Prostate gland (tissue), 2 donors: ENCODE results near the gene CETN3.

Experiments
- POLR2A ChIP-seq: fragments of 450-650 bp; IDR thresholded peaks from one replicate; pipeline ENCODE4 v1.6.1; 2016; ENCODE audit warnings: antibody characterized with exemption, mild to moderate bottlenecking
- TF ChIP-seq, protein P1 (sequence below), 4 experiments: fragments of 200-600 bp in 2 of 4; fragments of 450-650 bp in 2 of 4; sonication (generic) in 2 of 4; IDR thresholded peaks; 1 replicate in 3 of 4; 2 replicates in 1 of 4; pipeline ENCODE4 v1.5.1; 2016 to 2019; ENCODE audit warnings: antibody characterized with exemption in 4 of 4, mild to moderate bottlenecking in 2 of 4, moderate library complexity in 2 of 4

DNA sequence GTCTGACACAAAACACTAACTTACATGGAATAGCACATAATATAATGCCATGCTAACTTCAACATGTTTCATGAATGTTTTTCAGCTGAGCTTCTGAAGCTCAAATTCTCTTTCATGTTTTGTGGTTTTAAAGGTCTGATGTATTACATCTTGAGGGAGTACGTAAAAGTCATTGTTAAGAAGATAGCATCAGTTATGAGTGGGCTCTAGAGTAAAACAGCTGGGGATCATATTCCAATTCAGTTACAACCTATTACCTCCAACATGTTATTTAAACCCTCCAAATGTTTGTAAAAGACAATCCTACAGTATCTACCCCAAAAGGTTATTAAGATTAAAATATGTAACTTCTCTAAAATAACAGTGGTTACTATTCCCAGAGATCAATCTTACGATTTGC, 19.2 kb downstream of the CETN3 start:
- TF ChIP-seq POLR2A: no peak
- TF ChIP-seq, protein P1, sequence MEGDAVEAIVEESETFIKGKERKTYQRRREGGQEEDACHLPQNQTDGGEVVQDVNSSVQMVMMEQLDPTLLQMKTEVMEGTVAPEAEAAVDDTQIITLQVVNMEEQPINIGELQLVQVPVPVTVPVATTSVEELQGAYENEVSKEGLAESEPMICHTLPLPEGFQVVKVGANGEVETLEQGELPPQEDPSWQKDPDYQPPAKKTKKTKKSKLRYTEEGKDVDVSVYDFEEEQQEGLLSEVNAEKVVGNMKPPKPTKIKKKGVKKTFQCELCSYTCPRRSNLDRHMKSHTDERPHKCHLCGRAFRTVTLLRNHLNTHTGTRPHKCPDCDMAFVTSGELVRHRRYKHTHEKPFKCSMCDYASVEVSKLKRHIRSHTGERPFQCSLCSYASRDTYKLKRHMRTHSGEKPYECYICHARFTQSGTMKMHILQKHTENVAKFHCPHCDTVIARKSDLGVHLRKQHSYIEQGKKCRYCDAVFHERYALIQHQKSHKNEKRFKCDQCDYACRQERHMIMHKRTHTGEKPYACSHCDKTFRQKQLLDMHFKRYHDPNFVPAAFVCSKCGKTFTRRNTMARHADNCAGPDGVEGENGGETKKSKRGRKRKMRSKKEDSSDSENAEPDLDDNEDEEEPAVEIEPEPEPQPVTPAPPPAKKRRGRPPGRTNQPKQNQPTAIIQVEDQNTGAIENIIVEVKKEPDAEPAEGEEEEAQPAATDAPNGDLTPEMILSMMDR (IDR thresholded peaks at IDR 0.05): no peak
